GM12874 (cell line): ENCODE data around the gene TMEM14A.

Source experiments
- TF ChIP-seq, protein P1 (sequence below): IDR thresholded peaks from 2 replicates; pipeline ENCODE4 v1.5.1; 2011; ENCODE audit warnings: low read depth, mild to moderate bottlenecking, control low read depth, low read length, moderate library complexity; ENCODE audit not compliant: insufficient read depth

Gene TMEM14A

DNA sequence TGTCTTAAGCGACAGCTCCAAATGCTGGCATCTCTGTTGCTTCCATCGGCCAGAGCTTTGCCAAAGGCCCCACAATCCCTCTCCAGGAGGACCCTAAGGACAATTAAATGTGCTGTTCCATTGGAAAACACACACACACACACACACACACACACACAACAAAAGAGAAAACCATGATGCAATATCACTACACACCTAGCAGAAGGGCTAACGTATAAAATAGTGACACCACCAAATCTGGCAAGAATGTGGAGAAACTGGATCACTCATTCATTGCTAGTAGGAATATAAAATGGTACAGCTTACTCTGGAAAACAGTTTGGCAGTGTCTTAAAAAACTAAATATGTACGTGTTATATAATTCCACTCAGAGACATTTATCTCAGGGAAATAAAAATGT, 13.0 kb upstream of the TMEM14A start:
- TF ChIP-seq, protein P1, sequence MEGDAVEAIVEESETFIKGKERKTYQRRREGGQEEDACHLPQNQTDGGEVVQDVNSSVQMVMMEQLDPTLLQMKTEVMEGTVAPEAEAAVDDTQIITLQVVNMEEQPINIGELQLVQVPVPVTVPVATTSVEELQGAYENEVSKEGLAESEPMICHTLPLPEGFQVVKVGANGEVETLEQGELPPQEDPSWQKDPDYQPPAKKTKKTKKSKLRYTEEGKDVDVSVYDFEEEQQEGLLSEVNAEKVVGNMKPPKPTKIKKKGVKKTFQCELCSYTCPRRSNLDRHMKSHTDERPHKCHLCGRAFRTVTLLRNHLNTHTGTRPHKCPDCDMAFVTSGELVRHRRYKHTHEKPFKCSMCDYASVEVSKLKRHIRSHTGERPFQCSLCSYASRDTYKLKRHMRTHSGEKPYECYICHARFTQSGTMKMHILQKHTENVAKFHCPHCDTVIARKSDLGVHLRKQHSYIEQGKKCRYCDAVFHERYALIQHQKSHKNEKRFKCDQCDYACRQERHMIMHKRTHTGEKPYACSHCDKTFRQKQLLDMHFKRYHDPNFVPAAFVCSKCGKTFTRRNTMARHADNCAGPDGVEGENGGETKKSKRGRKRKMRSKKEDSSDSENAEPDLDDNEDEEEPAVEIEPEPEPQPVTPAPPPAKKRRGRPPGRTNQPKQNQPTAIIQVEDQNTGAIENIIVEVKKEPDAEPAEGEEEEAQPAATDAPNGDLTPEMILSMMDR: no peak

- TF ChIP-seq, protein P1: no peak
Observed at GRCh38 chr6:52661551-52661950, 9.4 kb upstream of the TMEM14A start.

DNA sequence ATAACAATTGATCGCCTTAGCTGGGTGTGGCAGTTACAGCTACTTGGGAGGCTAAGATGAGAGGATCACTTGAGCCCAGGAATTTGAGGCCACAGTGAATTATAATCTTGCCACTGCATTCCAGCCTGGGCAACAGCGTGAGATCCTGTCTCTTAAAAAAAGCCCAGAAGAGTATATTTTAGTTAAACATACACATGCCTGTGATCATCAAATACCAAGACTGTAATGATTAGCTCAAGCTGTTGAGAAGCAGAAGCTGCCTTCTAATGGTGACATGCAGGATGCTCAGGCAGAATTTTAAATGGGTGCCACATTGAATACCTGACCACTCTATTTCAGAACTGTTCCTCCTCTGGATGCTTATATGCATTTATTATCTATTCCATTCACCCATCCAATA, 8.9 kb upstream of the TMEM14A start:
- TF ChIP-seq, protein P1: no peak

GRCh38 chr6:52663120-52663935, 7.6 kb upstream of the TMEM14A start:
- TF ChIP-seq, protein P1: peak; percentile 55; the same call in 1 of the 2 replicates

- TF ChIP-seq, protein P1: no peak
Observed at GRCh38 chr6:52663936-52664185, 7.1 kb upstream of the TMEM14A start.

DNA sequence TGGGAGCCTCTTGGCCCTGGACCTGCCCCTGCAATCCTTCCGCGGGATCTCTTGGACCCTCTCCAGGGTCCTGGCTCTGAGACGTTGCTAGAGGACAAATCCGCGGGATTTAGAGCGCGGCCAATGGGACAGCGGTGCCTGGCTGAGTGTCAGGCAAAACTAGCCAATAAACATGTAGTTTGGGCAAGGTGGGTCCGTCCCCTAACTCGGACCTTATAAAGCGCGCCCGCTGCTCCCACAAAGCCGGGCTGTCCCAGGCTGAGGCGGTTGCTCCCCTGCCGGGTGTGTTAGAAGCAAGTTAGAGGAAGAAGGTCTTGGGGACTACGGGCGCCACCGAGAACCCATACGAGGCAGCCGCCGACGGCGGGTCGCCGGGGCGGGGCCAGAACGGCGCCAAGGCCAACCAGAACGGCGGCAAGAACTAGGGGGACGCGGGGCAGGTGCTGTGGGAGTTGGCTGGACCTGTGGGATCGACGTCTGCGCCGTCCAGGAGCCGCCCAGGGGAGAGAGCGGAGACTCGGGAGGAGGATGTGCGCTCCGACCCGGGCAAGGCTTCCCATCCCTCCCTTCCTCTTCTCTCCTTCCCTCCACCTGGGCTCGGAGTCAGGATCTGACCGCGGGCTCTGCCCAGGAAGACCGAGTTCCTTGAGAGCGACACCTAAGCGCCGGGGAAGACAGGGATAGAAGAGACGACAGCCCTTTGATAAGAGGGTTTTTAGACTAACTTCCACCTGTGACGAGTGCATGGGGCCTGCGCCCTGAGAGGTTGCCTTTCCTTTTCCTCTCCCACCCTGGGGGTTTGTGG, 6.5 kb upstream of the TMEM14A start:
- TF ChIP-seq, protein P1: no peak

GRCh38 chr6:52664991-52665686, 5.8 kb upstream of the TMEM14A start:
- TF ChIP-seq, protein P1: no peak
